Neural progenitor cell (in vitro differentiated cells): Measurements from ENCODE around the gene UHMK1. TPM values are rescaled to one million over a fixed set of nuclear protein-coding genes. Genes with fewer than 3 reads are reported as not detected.

Source experiments
- DNase-seq: peaks from one replicate; pipeline ENCODE4 v3.0.0-alpha.2; 2016; ENCODE audit warnings: low spot score
- H2AFZ ChIP-seq: fragments of 200-600 bp; sonication (generic); replicated peaks from 2 replicates; pipeline ENCODE4 v1.6.1; 2016; ENCODE audit warnings: antibody characterized with exemption
- H3F3A ChIP-seq: fragments of 200-600 bp; sonication (generic); 2 replicates; pipeline ENCODE4 v1.6.1; 2016; ENCODE audit warnings: antibody characterized with exemption, low read depth
- H3K27ac ChIP-seq: fragments of 200-600 bp; sonication (generic); 2 replicates; pipeline ENCODE4 v1.5.1; 2016; ENCODE audit warnings: mild to moderate bottlenecking
- H3K27me3 ChIP-seq: fragments of 200-600 bp; sonication (generic); 2 replicates; pipeline ENCODE4 v1.6.1; 2016; ENCODE audit warnings: mild to moderate bottlenecking, moderate library complexity
- H3K36me3 ChIP-seq: fragments of 200-600 bp; sonication (generic); 2 replicates; pipeline ENCODE4 v1.5.1; 2016
- H3K4me1 ChIP-seq: fragments of 200-600 bp; sonication (generic); 2 replicates; pipeline ENCODE4 v1.6.1; 2016; ENCODE audit warnings: mixed run types
- H3K4me2 ChIP-seq: fragments of 200-600 bp; sonication (generic); 2 replicates; pipeline ENCODE4 v1.6.1; 2016
- H3K4me3 ChIP-seq: fragments of 200-600 bp; sonication (generic); 2 replicates; pipeline ENCODE4 v1.5.1; 2016
- H3K79me2 ChIP-seq: fragments of 200-600 bp; sonication (generic); 2 replicates; pipeline ENCODE4 v1.6.1; 2016; ENCODE audit warnings: low read depth
- H3K9ac ChIP-seq: fragments of 200-600 bp; sonication (generic); 2 replicates; pipeline ENCODE4 v1.6.1; 2016
- H3K9me3 ChIP-seq: fragments of 200-600 bp; sonication (generic); 2 replicates; pipeline ENCODE4 v1.5.1; 2016; ENCODE audit warnings: low read depth
- H4K20me1 ChIP-seq: fragments of 200-600 bp; sonication (generic); 2 replicates; pipeline ENCODE4 v1.6.1; 2016; ENCODE audit warnings: low read depth
- H3K27ac Mint-ChIP-seq: 3 replicates; pipeline ENCODE4 v1.8.0; 2021; ENCODE audit warnings: mixed read lengths
- H3K27me3 Mint-ChIP-seq: 2 replicates; pipeline ENCODE4 v1.8.0; 2022; ENCODE audit warnings: low read depth, mild to moderate bottlenecking, inconsistent platforms, moderate library complexity, mixed read lengths; ENCODE audit not compliant: insufficient read depth
- H3K36me3 Mint-ChIP-seq: 3 replicates; pipeline ENCODE4 v1.8.0; 2021; ENCODE audit warnings: mixed read lengths
- H3K4me1 Mint-ChIP-seq: 3 replicates; pipeline ENCODE4 v1.8.0; 2021; ENCODE audit warnings: mixed read lengths
- H3K4me3 Mint-ChIP-seq: 3 replicates; pipeline ENCODE4 v1.8.0; 2021; ENCODE audit warnings: mild to moderate bottlenecking, moderate library complexity, mixed read lengths
- H3K9me3 Mint-ChIP-seq: 3 replicates; pipeline ENCODE4 v1.8.0; 2020; ENCODE audit warnings: mixed read lengths
- CTCF ChIP-seq: fragments of 200-600 bp; sonication (generic); IDR thresholded peaks from 2 replicates; pipeline ENCODE4 v1.5.1; 2017; ENCODE audit warnings: antibody characterized with exemption, mild to moderate bottlenecking
- EZH2 ChIP-seq: fragments of 200-600 bp; sonication (generic); IDR thresholded peaks from 2 replicates; pipeline ENCODE4 v1.6.1; 2017; ENCODE audit warnings: antibody characterized with exemption, mild to moderate bottlenecking, moderate library complexity
- EZH2phosphoT487 ChIP-seq: fragments of 200-600 bp; sonication (generic); IDR thresholded peaks from 2 replicates; pipeline ENCODE4 v1.6.1; 2017; ENCODE audit warnings: antibody characterized with exemption
- small RNA-seq: library from RNA; depleted of rRNA; stranded (forward); fragments of <200 nt; gene quantifications from one replicate; pipeline ENCODE3, GENCODE V24; 2015
- total RNA-seq: library from RNA; depleted of rRNA; stranded (reverse); fragments of >200 nt; gene quantifications from 2 replicates; pipeline ENCODE4 v1.2.3, GENCODE V29; 2015; ENCODE audit warnings: low replicate concordance

Gene UHMK1
- total RNA-seq, 1 donor from 2014 or later = 48.8 TPM

DNA sequence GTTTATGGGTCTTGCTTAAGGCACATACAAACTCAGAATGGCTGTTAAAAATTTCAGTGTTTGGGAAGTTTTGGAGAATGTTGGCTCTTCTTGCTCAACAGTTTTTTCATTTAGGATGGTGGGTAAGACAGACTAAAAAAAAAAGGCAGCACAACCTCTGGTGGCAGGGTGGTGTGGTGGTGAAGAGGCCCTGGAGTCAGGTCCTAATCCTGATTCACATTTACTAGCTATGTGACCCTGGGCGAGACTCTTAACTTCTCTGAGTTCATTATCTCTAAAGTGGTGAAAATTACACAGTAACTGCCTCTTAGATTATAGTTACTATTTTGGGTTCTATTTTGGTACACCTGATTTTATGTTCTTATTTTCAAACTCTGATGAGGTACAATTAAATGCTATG lies 75.5 kb downstream of the UHMK1 start:
- peaks cover 3% of the 10 kb centered on the region for H3K4me1 ChIP-seq
- no peak overlapping the region for H3K9ac ChIP-seq
- no peaks in the 10 kb centered on the region for H3K9me3 ChIP-seq
- peaks cover 14% of the 10 kb centered on the region for H3K36me3 Mint-ChIP-seq
- H4K20me1 ChIP-seq = no peaks in the 10 kb centered on the region
- H3K27ac Mint-ChIP-seq = peak overlapping the region; percentile 43
- H3K27me3 ChIP-seq = no peaks in the 10 kb centered on the region
- H3F3A ChIP-seq = no peaks in the 10 kb centered on the region
- H3K4me2 ChIP-seq = no peak overlapping the region
- H2AFZ ChIP-seq = no peak overlapping the region
- H3K79me2 ChIP-seq = no peaks in the 10 kb centered on the region
- peaks cover 2% of the 10 kb centered on the region for H3K4me1 Mint-ChIP-seq
- H3K27ac ChIP-seq = no peak overlapping the region
- DNase-seq = no peak
- H3K4me3 Mint-ChIP-seq = no peak overlapping the region
- no peaks in the 10 kb centered on the region for H3K36me3 ChIP-seq
- H3K9me3 Mint-ChIP-seq = no peaks in the 10 kb centered on the region
- TF ChIP-seq CTCF (no peak), EZH2 (no peak), EZH2phosphoT487 (no peak)
- no peak overlapping the region for H3K4me3 ChIP-seq
- H3K27me3 Mint-ChIP-seq = no peaks in the 10 kb centered on the region

GRCh38 chr1:162578071-162578700 lies 80.6 kb downstream of the UHMK1 start:
- no peaks in the 10 kb centered on the region for H3K79me2 ChIP-seq
- H3K9ac ChIP-seq = no peak overlapping the region
- H3K9me3 Mint-ChIP-seq = no peaks in the 10 kb centered on the region
- peak overlapping the region; percentile 16 for H3K27ac ChIP-seq
- H3K27me3 Mint-ChIP-seq = no peaks in the 10 kb centered on the region
- H3K27ac Mint-ChIP-seq = no peak overlapping the region
- H3K4me2 ChIP-seq = no peak overlapping the region
- no peaks in the 10 kb centered on the region for H4K20me1 ChIP-seq
- H3K36me3 Mint-ChIP-seq = peaks cover 17% of the 10 kb centered on the region
- TF ChIP-seq EZH2phosphoT487 (no peak), CTCF (no peak), EZH2 (no peak)
- peaks cover 6% of the 10 kb centered on the region for H3K4me1 Mint-ChIP-seq
- no peak overlapping the region for H3K4me3 ChIP-seq
- no peaks in the 10 kb centered on the region for H3F3A ChIP-seq
- no peak for DNase-seq
- H3K4me3 Mint-ChIP-seq = no peak overlapping the region
- H3K4me1 ChIP-seq = peaks cover 10% of the 10 kb centered on the region
- H3K9me3 ChIP-seq = no peaks in the 10 kb centered on the region
- no peaks in the 10 kb centered on the region for H3K36me3 ChIP-seq
- H3K27me3 ChIP-seq = no peaks in the 10 kb centered on the region
- no peak overlapping the region for H2AFZ ChIP-seq

GRCh38 chr1:162578936-162579335 lies 81.3 kb downstream of the UHMK1 start:
- DNase-seq = no peak
- H3K9ac ChIP-seq = no peak overlapping the region
- no peak overlapping the region for H3K4me3 ChIP-seq
- peaks cover 17% of the 10 kb centered on the region for H3K36me3 Mint-ChIP-seq
- no peaks in the 10 kb centered on the region for H3K27me3 Mint-ChIP-seq
- peaks cover 6% of the 10 kb centered on the region for H3K4me1 Mint-ChIP-seq
- peaks cover 10% of the 10 kb centered on the region for H3K4me1 ChIP-seq
- H3K36me3 ChIP-seq = no peaks in the 10 kb centered on the region
- H2AFZ ChIP-seq = no peak overlapping the region
- H3K27ac ChIP-seq = no peak overlapping the region
- no peak overlapping the region for H3K4me2 ChIP-seq
- no peaks in the 10 kb centered on the region for H4K20me1 ChIP-seq
- TF ChIP-seq EZH2phosphoT487 = no peak
- TF ChIP-seq EZH2 = no peak
- no peak for TF ChIP-seq CTCF
- H3K4me3 Mint-ChIP-seq = no peak overlapping the region
- H3K79me2 ChIP-seq = no peaks in the 10 kb centered on the region
- no peak overlapping the region for H3K27ac Mint-ChIP-seq
- H3K27me3 ChIP-seq = no peaks in the 10 kb centered on the region
- no peaks in the 10 kb centered on the region for H3F3A ChIP-seq
- H3K9me3 ChIP-seq = no peaks in the 10 kb centered on the region
- no peaks in the 10 kb centered on the region for H3K9me3 Mint-ChIP-seq

Small RNAs within 50 kb of the gene (small RNA-seq; reads per million reads assigned to genes)
- not detected for gene UQCRBP2

Other genes starting within 250 kb of the UHMK1 start
- not detected in 2 replicates for gene SPATA46, start 121.0 kb upstream of the UHMK1 start, total RNA-seq
- gene C1orf226, start 116.1 kb upstream of the UHMK1 start, total RNA-seq = 3.9 and 11.3 TPM in 2 replicates
- not detected in 2 replicates for gene SH2D1B, start 85.7 kb upstream of the UHMK1 start, total RNA-seq
- 34.8 and 57.1 TPM in 2 replicates for gene UAP1, start 63.9 kb downstream of the UHMK1 start, total RNA-seq
- 0.69 and 0.74 TPM in 2 replicates for gene DDR2, start 134.6 kb downstream of the UHMK1 start, total RNA-seq